Hair follicular keratinocyte (primary cell): ENCODE results near the gene CCL5. TPM values are rescaled to one million over a fixed set of nuclear protein-coding genes. Genes with fewer than 3 reads are reported as not detected.

Experiments
- total RNA-seq: library from RNA; depleted of rRNA; stranded (reverse); fragments of >200 nt; gene quantifications from 2 replicates; pipeline ENCODE4 v1.2.3, GENCODE V29; 2015

Gene CCL5
- total RNA-seq: 0.16 TPM in 1 of 2 replicates, not detected in the other

GRCh38 chr17:35879773-35880654, at the start of gene CCL5:
CCL5 (minus strand) TSS chr17:35880360.

DNA sequence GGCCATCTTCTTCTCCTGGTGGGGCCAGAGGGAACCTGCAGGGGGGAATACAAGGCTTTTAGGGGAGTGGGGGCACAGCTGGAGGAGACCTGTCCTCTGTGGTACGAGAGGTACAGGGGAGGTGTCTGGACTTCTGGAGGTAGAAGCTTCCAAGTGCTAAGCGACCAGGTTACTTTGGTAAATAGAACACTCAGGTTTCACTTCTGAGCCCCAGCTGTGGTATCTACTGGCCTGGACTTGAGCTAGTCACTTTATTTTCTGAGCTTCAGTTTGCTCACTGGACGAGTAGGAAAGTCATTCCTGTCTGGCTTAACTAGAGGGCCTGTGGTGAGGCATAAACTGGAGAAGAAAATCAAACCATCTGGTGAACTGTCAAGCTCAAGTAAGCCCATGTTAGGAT, 11.4 kb downstream of the CCL5 start, which contains the start of gene HEATR9:
HEATR9 (minus strand) TSS at position 155 of the 400 bp plus-strand sequence; CDS start at position 6, 149 bp downstream.

Other genes with a start within 250 kb of the CCL5 start
- gene RASL10B, start 148.7 kb downstream of the CCL5 start, total RNA-seq: 0.11 TPM in 1 of 2 replicates, not detected in the other
- not detected in 2 replicates for gene GAS2L2, start 127.1 kb downstream of the CCL5 start, total RNA-seq
- not detected in 2 replicates for gene C17orf50, start 119.5 kb downstream of the CCL5 start, total RNA-seq
- 42.0 and 61.6 TPM in 2 replicates for gene MMP28, start 84.7 kb downstream of the CCL5 start, total RNA-seq
- 15.1 and 23.7 TPM in 2 replicates for gene TAF15, start 70.9 kb downstream of the CCL5 start, total RNA-seq
- gene HEATR9, start 11.5 kb downstream of the CCL5 start, total RNA-seq: not detected in 2 replicates
- gene RDM1, start 50.4 kb upstream of the CCL5 start, total RNA-seq: 0.23 and 1.0 TPM in 2 replicates
- not detected in 2 replicates for gene LYZL6, start 63.4 kb upstream of the CCL5 start, total RNA-seq
- gene CCL16, start 101.1 kb upstream of the CCL5 start, total RNA-seq: not detected in 2 replicates
- gene CCL14, start 106.4 kb upstream of the CCL5 start, total RNA-seq: not detected in 2 replicates
- gene CCL15, start 121.2 kb upstream of the CCL5 start, total RNA-seq: not detected in 2 replicates
- gene CCL23, start 137.6 kb upstream of the CCL5 start, total RNA-seq: not detected in 2 replicates
- gene CCL18, start 183.9 kb upstream of the CCL5 start, total RNA-seq: not detected in 2 replicates
- not detected in 2 replicates for gene CCL3, start 209.8 kb upstream of the CCL5 start, total RNA-seq
- not detected in 2 replicates for gene CCL4, start 223.5 kb upstream of the CCL5 start, total RNA-seq